GM12878 (cell line): Measurements from ENCODE around the gene RBP3. TPM values are rescaled to one million over a fixed set of nuclear protein-coding genes. Genes with fewer than 3 reads are reported as not detected.
A peak's percentile ranks its signal among the peaks of the same experiment; 100 is the strongest.

ENCODE experiments used
- ATAC-seq: fragments of 200-7000 bp; cut with Tn5 transposase; 3 replicates; pipeline ENCODE4 v1.9.1; 2020; ENCODE audit warnings: mild to moderate bottlenecking, moderate library complexity
- BruUV-seq: library from RNA; stranded (reverse); fragments of 400-500 nt; replicated peaks from 2 replicates; lab custom pipeline; 2021; lab: Mats Ljungman, UMichigan
- CTCF ChIA-PET: fragments of 300-600 bp; sonication (Branson Sonifier 250); formaldehyde crosslinking; extraction: SDS; loops from one replicate; lab custom pipeline; 2021; ENCODE audit warnings: inconsistent platforms; lab: Yijun Ruan, JAX
- POLR2A ChIA-PET: fragments of 350-600 bp; formaldehyde crosslinking; extraction: SDS; loops from one replicate; lab custom pipeline; 2021; ENCODE audit warnings: inconsistent platforms; lab: Charles Lee
- RAD21 ChIA-PET: fragments of 300-600 bp; sonication (Branson Sonifier 250); formaldehyde crosslinking; loops from one replicate; lab custom pipeline; 2023; ENCODE audit warnings: antibody characterized with exemption; ENCODE audit not compliant: unreplicated experiment; lab: Charles Lee
- SMC1A ChIA-PET: fragments of 300-600 bp; sonication (Branson Sonifier 250); formaldehyde crosslinking; loops from one replicate; lab custom pipeline; 2023; ENCODE audit not compliant: unreplicated experiment, uncharacterized antibody; lab: Charles Lee
- DNase-seq: peaks from one replicate; pipeline ENCODE4 v3.0.0-alpha.2; 2011; ENCODE audit warnings: low read depth, low spot score
- FAIRE-seq: peaks from 3 replicates; lab custom pipeline; 2011; peaks lifted over from hg19 to GRCh38; lab: Jason Lieb, UNC
- H2AFZ ChIP-seq: 2 replicates; pipeline ENCODE4 v1.6.0; 2011; ENCODE audit warnings: low read depth, low read length, control low read depth; ENCODE audit not compliant: control insufficient read depth
- H3K27ac ChIP-seq: 2 replicates; pipeline ENCODE4 v1.5.1; 2011; ENCODE audit warnings: control low read depth; ENCODE audit not compliant: control insufficient read depth, insufficient read depth
- H3K27me3 ChIP-seq, 2 experiments: replicated peaks in 1 of 2; 2 replicates each; pipeline versions ENCODE4 v1.6.0 to v1.6.1; 2011; ENCODE audit warnings: low read length in 1 of 2; ENCODE audit not compliant: control insufficient read depth in 2 of 2, insufficient read depth in 2 of 2
- H3K36me3 ChIP-seq, 2 experiments: 2 replicates each; pipeline ENCODE4 v1.5.1; 2011; ENCODE audit warnings: low read length in 1 of 2; ENCODE audit not compliant: control insufficient read depth in 2 of 2, insufficient read depth in 2 of 2
- H3K4me1 ChIP-seq: 2 replicates; pipeline ENCODE4 v1.6.1; 2011; ENCODE audit warnings: mild to moderate bottlenecking, low read length, moderate library complexity, mixed read lengths; ENCODE audit not compliant: control insufficient read depth, insufficient read depth
- H3K4me2 ChIP-seq: 2 replicates; pipeline ENCODE4 v1.6.0; 2011; ENCODE audit warnings: control low read depth; ENCODE audit not compliant: control insufficient read depth, insufficient read depth
- H3K4me3 ChIP-seq: fragments of 200-600 bp; sonication (generic); 2 replicates; pipeline ENCODE4 v1.5.1; 2016
- H3K79me2 ChIP-seq: 2 replicates; pipeline ENCODE4 v1.6.0; 2011; ENCODE audit warnings: low read length; ENCODE audit not compliant: control insufficient read depth, insufficient read depth
- H3K9ac ChIP-seq: 2 replicates; pipeline ENCODE4 v1.8.0; 2011; ENCODE audit warnings: low read length, control low read depth, mixed read lengths; ENCODE audit not compliant: control insufficient read depth, insufficient read depth
- H3K9me3 ChIP-seq: replicated peaks from 3 replicates; pipeline ENCODE4 v1.5.1; 2011; ENCODE audit warnings: mild to moderate bottlenecking, low read length; ENCODE audit not compliant: control insufficient read depth, insufficient read depth
- H4K20me1 ChIP-seq: 2 replicates; pipeline ENCODE4 v1.6.0; 2011; ENCODE audit not compliant: control insufficient read depth, insufficient read depth
- ESRRA ChIP-seq: IDR thresholded peaks from 2 replicates; pipeline ENCODE4 v1.6.1; 2012; ENCODE audit warnings: mild to moderate bottlenecking, low read length, improper control_type of control experiment
- RAD21 ChIP-seq: IDR thresholded peaks from 2 replicates; pipeline ENCODE4 v1.6.1; 2011; ENCODE audit warnings: mild to moderate bottlenecking, low read depth, low read length, moderate library complexity; ENCODE audit not compliant: insufficient read depth
- WGBS: methylation state at CpG from one replicate; pipeline ENCODE4 v1.1.6; 2016; ENCODE audit warnings: low lambda C conversion rate; ENCODE audit not compliant: insufficient replicate concordance, insufficient coverage; ENCODE audit errors: missing lambda C conversion rate; 5-methylcytosine and 5-hydroxymethylcytosine counted together
- in situ Hi-C: fragments of 300-500 bp; cut with MboI; formaldehyde crosslinking; loops from 9 replicates; pipeline ENCODE4 v1.14.3; 2018; ENCODE audit warnings: mixed read lengths
- intact Hi-C: fragments of 100-400 bp; cut with micrococcal nuclease; formaldehyde crosslinking; loops from one replicate; pipeline ENCODE4 v1.14.2; 2022; ENCODE audit not compliant: unreplicated experiment
- polyA plus RNA-seq, 11 experiments: library from polyadenylated mRNA; depleted of rRNA in 4 of 11; unstranded in 6 of 11; stranded (reverse) in 5 of 11; fragments of >200 nt; fragmentation: Nextera tagmentation in 4 of 11; fragmentation: Illumina TruSeq in 1 of 11; extraction: Ambion mirVana in 4 of 11; extraction: Trizol in 1 of 11; gene quantifications; 1 replicate in 1 of 11; 2 replicates in 10 of 11; pipeline versions ENCODE4 v1.2.1 to v1.2.3, GENCODE V29; 2011 to 2016; ENCODE audit warnings: inconsistent platforms in 2 of 11, missing spikeins in 2 of 11, low read depth in 1 of 11
- total RNA-seq, 4 experiments: library from RNA; depleted of rRNA in 3 of 4; stranded (reverse); fragments of >200 nt in 3 of 4; fragmentation: Illumina TruSeq in 1 of 4; extraction: Trizol in 1 of 4; gene quantifications; 2 replicates each; pipeline versions ENCODE4 v1.2.1 to v1.2.3, GENCODE V29; 2013 to 2021
- TF ChIP-seq, protein P1 (sequence below), 3 experiments: IDR thresholded peaks in 2 of 3; conservative IDR thresholded peaks in 1 of 3; 2 replicates each; pipeline ENCODE4 v1.5.1; 2011; ENCODE audit warnings: low read depth in 3 of 3, low read length in 3 of 3, mild to moderate bottlenecking in 3 of 3, control low read depth in 2 of 3, moderate library complexity in 2 of 3, inconsistent platforms in 1 of 3, mixed read lengths in 1 of 3; ENCODE audit not compliant: control insufficient read depth in 2 of 3, insufficient read depth in 1 of 3; ENCODE audit errors: extremely low read depth in 1 of 3

Gene RBP3
- total and polyA plus RNA-seq, 10 of the 15 experiments (the other 5 are each of a cell fraction or from before 2014, with no cell fraction given) = not detected

DNA sequence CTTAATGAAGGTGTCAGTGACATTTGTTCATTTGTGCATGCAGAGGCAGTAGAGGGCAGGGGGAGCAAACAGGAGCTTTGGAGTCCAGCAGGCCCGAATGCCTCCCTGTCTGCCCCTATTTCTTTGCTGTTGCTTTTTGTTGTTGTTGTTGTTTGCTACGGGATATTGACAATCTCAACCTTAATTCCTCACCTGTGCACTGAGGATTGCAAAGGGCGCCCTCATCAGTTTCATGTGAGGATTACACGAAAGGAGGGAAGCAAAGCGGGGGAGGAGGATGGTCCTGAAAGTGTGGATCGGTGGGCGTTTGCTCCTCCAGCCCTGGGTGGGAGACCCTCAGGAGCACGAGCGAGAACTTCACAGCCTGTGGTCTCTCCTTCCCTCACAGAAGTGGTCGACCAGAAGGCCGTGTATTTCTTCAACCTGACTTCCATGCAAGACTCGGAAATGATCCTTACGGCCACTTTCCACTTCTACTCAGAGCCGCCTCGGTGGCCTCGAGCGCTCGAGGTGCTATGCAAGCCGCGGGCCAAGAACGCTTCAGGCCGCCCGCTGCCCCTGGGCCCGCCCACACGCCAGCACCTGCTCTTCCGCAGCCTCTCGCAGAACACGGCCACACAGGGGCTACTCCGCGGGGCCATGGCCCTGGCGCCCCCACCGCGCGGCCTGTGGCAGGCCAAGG lies 38.6 kb upstream of the RBP3 start:
- POLR2A ChIA-PET = no interaction called here
- H3K4me3 ChIP-seq = no peak overlapping the region
- CTCF ChIA-PET = interaction anchor here (1.1 kb wide), 1 partner anchor 262 kb away, joined by 3 read pairs; no protein-coding TSS in a partner anchor
- no peak for TF ChIP-seq ESRRA
- TF ChIP-seq RAD21 = peak; percentile 38
- TF ChIP-seq, protein P1, sequence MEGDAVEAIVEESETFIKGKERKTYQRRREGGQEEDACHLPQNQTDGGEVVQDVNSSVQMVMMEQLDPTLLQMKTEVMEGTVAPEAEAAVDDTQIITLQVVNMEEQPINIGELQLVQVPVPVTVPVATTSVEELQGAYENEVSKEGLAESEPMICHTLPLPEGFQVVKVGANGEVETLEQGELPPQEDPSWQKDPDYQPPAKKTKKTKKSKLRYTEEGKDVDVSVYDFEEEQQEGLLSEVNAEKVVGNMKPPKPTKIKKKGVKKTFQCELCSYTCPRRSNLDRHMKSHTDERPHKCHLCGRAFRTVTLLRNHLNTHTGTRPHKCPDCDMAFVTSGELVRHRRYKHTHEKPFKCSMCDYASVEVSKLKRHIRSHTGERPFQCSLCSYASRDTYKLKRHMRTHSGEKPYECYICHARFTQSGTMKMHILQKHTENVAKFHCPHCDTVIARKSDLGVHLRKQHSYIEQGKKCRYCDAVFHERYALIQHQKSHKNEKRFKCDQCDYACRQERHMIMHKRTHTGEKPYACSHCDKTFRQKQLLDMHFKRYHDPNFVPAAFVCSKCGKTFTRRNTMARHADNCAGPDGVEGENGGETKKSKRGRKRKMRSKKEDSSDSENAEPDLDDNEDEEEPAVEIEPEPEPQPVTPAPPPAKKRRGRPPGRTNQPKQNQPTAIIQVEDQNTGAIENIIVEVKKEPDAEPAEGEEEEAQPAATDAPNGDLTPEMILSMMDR (IDR thresholded peaks at IDR 0.05 in 2 of 3, conservative IDR thresholded peaks at IDR 0.05 in 1 of 3; ENCODE audit: control insufficient read depth in 2 of 3, extremely low read depth in 1 of 3, insufficient read depth in 1 of 3, low read depth in 3 of 3, low read length in 3 of 3) = peak; percentile 26 to 32 (median 27); a peak in 5 of 6 replicates
- TF ChIP-seq, all 136 proteins: peak for 2
- Histone ChIP-seq H3K9ac (no peak overlapping the region), H3K9me3 (no peaks in the 10 kb centered on the region), H3K4me2 (no peak overlapping the region), H3K79me2 (no peaks in the 10 kb centered on the region), H3K4me1 (no peaks in the 10 kb centered on the region), H2AFZ (no peak overlapping the region), H3K27me3 (no peaks in the 10 kb centered on the region; a peak in 1 of 4 replicates), H3K27ac (no peak overlapping the region), H3K36me3 (no peaks in the 10 kb centered on the region), H4K20me1 (no peaks in the 10 kb centered on the region)
- RAD21 ChIA-PET = no interaction called here
- WGBS = 49% methylated on average over 34 of the region's 34 CpGs
- in situ Hi-C loops = loop anchor here (5.0 kb wide), 1 partner anchor 267 kb away; no protein-coding TSS in a partner anchor
- BruUV-seq = no TSS peak
- FAIRE-seq (no peak), ATAC-seq (no peak), DNase-seq (no peak)
- SMC1A ChIA-PET = interaction anchor here (4.4 to 7.4 kb wide), 2 partner anchors 262 to 284 kb away, joined by 20 to 66 read pairs; no protein-coding TSS in a partner anchor
- intact Hi-C loops = loop anchor here (5.0 kb wide), 1 partner anchor 312 kb away; no protein-coding TSS in a partner anchor
